NCI-H82 treated with DMSO at 0.1 percent for 48 hours (cell line): Measurements from ENCODE around the gene PPEF1.
"Not testable (repeated sequence)": the region's sequence is repeated elsewhere in the genome, so short reads cannot be mapped to it uniquely, and the experiment has no call there.

Experiments used
- DNase-seq: peaks from one replicate; lab custom pipeline; 2025; ENCODE audit not compliant: unreplicated experiment; lab: John Stamatoyannopoulos, UW

Gene PPEF1

DNA sequence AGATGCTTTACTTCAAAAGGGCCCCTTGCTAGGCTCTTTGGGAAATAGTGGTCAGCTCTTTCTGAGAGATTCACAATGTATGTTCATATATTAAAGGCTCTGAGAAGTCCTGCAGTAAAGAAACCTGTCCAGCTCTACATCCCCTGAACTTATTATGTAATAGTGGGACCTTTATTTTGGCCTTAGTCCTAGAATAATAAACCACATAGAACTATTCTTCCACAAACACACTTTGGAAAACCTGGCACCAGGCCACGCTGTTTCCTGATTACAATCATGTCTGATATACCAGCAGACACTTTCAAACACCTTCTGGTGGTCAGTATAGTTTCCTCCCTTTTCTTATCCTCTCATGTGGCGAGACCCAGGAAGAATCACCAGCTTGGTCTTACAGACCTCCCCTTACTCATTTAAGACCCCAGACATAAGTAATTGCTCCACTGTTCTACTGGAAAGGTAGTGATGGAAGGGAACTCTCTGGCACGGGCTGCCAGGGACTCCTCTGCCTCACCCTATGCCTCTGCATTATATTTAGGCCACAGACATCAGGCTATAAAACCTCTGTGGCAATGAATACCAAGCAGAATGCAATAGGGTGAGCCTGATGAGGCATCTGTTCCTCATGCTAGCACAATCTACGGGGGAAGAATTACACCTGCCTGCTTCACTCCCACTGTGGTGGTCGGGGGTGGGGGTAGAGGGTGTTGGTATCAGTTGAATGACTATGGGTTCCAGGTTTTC lies 5.7 kb upstream of the PPEF1 start:
- DNase-seq = no peak

DNA sequence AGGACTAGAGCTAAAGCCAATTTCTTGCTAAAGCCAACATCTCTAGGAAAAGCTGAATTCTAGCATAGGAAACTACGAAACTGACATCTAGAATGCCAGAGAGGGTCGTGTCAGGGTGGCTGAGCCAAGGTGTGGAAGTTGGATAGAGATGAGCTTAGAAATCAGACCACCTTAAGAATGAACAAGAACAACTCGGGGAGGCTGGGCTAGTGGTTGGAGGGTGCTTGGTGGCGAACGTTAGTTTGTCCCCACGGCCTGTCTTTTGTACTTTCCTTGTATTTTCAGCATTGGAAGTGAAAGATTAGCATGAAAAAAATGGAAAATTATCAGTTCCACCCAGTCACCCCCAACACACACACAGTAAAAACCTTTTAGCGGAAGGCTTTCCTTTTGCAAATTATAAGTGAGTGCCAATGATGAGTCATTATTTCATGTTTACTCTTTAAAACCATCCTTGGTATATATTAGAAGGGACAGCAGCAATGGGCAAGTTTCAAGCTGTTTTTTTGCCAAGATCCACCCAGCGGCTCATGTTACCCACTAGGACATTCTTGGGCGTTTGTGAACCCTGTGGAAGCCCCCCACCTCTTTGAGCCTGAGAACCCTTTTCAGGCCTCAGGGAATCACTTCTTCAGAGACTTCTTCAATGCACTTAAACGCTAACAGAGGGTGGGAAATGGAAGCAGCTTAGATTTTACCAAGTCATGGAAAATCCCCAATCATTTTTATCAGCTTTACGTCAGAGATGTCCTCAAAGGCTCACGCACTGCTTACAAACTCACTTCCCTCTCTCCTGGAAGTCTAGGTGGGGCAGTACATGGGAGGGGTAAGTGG lies 4.9 kb upstream of the PPEF1 start:
- no peak for DNase-seq

DNA sequence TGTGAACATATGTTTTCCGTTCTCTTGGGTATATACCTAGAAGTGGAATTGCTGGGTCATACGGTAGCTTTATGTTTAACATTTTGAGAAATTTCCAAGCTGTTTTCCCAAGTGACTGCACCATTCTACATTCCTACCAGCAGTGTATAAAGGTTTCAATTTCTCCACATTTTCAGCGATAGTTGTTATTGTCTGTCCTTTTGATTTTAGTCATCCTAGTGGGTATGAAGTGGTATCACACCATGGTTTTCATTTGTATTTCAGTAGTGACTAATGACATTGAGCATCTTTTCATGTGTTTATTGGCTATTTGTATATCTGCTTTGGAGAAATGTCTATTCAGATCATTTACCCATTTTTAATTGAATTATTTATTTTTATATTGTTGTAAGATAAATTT lies 2.4 kb downstream of the PPEF1 start:
- no peak for DNase-seq

DNA sequence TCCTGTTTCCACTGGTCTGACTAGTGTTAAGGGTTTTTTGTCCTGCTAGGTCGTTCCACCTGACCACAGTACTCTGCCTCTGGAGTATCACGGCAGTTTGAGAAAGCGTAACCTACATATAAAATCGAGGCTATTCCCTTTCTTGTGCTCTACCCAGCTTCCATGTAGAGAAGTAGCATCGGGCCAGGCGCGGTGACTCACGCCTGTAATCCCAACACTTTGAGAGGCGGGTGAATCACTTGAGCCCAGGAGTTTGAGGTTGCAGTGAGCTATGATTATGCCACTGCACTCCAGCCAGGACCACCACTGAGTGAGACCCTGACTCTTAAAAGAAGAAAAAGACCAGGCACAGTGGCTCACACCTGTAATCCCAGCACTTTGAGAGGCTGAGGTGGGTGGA lies 7.5 kb downstream of the PPEF1 start:
- no peak for DNase-seq

DNA sequence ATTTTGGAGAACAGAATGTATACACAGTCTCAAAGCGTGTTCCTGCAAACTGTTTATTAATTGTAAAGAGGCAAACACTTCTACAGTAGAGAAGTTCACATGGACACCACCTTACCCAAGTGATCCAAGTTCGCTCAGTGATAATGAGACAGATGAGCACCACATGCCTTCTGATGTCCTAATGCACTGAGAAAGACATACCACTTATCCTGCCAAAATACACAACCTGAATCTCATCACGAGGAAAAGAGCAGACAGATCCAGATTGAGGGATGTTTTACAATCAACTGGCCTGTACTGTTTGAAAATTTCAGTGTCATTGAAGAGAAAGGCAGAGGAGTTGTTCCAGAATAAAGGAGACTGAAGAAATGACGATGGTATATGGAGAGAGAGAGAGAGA lies 12.4 kb downstream of the PPEF1 start:
- DNase-seq = no peak

GRCh38 chrX:18721683-18722499 lies 14.4 kb downstream of the PPEF1 start:
- no peak for DNase-seq

GRCh38 chrX:18722500-18723071 lies 15.1 kb downstream of the PPEF1 start:
- DNase-seq = no peak

GRCh38 chrX:18725310-18725943 lies 18.0 kb downstream of the PPEF1 start:
- no peak for DNase-seq

DNA sequence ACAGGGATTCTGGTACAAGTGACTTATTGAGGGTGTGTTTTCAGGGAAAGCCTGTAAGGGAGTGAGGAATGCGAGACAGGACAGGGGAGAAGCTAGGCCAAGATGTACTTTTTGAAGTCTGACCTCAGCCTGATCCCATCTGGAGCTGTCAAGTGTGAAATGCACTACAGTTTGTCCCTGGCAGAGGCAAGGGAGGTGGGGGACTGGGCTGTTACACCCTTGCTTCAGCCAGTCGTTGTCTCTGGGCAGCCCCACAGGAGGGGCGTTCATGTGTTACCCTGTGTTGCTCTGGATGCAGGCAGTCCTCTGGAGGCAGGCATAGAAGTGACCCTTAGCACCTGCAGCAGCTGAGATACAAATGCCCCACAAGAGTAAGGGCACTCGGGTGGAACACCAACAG lies 25.8 kb downstream of the PPEF1 start:
- no peak for DNase-seq

DNA sequence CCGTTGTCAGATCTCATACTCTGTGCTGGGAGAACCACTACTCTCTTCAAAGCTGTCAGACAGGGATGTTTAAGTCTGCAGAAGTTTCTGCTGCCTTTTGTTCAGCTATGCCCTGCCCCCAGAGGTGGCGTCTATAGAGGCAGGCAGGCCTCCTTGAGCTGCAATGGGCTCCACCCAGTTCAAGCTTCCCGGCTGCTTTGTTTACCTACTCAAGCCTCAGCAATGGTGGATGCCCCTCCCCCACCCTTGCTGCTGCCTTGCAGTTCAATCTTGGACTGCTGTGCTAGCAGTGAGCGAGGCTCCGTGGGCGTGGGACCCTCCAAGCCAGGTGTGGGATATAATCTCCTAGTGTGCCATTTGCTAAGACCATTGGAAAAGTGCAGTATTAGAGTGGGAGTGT lies 32.2 kb downstream of the PPEF1 start:
- DNase-seq = not testable (repeated sequence)

DNA sequence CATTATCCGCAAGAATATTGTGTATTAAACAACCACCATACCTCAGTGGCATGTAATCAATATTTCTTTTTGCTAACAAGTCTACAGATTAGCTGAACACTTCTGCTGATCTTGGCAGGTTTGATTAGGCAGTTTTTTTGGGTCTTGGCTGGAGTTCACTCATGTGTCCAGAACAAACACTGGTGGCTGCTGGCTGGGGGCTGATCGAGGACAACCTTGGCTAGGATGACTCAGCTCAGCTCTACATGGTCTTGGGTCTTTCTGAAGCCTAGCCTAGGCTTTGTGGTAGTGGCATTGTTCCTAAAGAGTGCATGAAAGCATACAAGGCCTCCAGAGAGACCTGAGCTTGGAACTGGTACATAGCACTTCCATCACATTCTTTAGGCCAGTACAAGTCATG lies 41.1 kb downstream of the PPEF1 start:
- no peak for DNase-seq

GRCh38 chrX:18753631-18754030 lies 46.2 kb downstream of the PPEF1 start:
- DNase-seq = no peak

DNA sequence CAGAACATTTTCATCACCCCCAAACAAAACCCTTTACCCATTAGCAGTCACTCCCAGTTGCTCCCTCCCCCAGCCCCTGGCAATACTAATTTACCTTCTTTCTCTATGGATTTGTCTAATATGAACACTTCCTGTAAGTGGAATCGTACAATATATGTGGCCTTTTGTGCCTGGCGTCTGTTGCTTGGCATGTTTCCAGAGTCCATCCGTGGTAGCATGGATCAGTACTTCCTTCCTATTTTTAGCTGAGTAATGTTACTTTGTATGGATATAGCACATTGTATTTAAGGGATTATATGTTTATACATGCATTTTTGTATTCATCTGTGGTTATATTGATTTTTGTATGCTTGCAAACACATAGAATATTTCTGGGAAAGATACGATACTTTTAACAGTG lies 48.2 kb downstream of the PPEF1 start:
- DNase-seq = no peak

- no peak for DNase-seq
These were observed 50.8 kb downstream of the PPEF1 start for GRCh38 chrX:18757956-18758932.

DNA sequence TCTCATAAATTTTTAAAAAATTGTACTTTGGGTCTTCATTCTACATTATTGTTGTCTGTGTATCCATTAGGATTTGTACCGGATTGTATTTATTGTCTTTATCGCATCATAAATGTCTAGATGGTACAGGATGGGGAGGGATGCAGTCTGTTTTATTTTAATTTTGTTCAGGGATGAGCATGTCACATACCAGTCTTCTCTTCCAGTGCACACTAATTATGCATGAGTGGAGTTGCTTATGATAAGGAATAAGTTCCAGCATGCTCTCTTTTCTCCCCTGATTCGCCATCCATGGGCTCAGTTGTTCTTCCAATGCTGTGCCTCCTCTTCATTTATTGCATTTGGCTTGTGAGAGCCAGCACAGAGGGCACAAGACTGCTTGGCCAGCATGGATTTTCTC lies 54.3 kb downstream of the PPEF1 start:
- DNase-seq = no peak

- DNase-seq = not testable (repeated sequence)
These were observed 55.7 kb downstream of the PPEF1 start for GRCh38 chrX:18763106-18763505.

- no peak for DNase-seq
These were observed 61.9 kb downstream of the PPEF1 start for GRCh38 chrX:18769364-18769763.

DNA sequence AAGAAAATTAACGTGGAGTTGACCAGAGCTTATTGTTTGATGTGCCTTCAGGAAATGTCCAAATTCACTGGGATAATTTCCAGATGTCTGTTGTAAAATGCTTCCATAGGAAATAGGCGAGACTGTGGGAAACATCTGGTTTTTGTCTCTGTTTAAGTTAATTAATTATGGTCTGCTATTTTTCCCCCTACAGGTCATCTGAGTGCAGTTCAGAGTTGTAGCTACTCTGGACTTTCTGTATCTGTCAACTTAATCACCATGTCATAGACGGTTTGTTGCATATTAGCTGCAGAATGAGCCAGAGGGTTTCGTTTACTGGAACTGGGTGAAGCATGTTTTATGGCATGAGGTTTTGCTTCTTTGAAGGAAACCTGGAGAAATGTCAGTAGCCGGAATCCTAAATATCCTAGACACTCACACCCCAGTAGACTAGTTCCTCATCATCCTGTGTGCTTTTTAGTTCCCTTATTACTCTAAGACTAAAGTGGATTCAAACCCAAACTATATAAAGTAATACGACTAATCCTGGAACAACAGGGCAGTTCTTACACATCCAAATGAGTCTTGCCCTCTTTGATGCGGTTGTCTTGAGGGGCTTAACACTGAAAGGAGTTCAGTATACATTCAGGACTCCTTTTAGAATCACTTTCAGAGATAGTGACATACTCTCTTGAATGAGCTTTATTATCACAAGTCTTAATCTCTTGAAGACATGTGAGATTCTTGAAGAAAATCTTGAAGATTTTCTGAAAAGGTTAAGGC lies 62.5 kb downstream of the PPEF1 start:
- no peak for DNase-seq

DNA sequence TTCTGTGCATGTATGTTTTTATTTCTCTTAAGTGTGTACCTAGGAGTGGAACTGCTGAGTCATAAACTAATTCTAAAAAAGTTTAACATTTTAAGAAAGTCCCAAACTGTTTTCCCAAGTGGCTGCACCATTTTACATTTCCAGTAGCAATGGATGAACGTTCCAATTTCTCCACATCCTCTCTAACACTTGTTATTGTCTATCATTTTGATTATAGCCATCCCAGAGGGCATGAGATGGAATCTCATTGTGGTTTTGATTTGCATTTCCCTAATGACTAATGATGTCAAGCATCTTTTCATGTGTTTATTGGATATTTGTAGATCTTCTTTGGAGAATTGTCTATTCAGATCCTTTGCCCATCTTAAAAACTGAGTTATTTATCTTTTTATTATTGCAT lies 82.5 kb downstream of the PPEF1 start:
- DNase-seq = no peak
